HG03520 (cell line): ENCODE results near the gene IQCF6.
"Not testable (repeated sequence)": the region's sequence is repeated elsewhere in the genome, so short reads cannot be mapped to it uniquely, and the experiment has no call there.

Experiments used
- ATAC-seq: cut with Tn5 transposase; IDR thresholded peaks from one replicate; pipeline ENCODE4 v1.9.1; 2021; ENCODE audit warnings: mild to moderate bottlenecking, moderate library complexity; ENCODE audit not compliant: unreplicated experiment

The IQCF6 gene

DNA sequence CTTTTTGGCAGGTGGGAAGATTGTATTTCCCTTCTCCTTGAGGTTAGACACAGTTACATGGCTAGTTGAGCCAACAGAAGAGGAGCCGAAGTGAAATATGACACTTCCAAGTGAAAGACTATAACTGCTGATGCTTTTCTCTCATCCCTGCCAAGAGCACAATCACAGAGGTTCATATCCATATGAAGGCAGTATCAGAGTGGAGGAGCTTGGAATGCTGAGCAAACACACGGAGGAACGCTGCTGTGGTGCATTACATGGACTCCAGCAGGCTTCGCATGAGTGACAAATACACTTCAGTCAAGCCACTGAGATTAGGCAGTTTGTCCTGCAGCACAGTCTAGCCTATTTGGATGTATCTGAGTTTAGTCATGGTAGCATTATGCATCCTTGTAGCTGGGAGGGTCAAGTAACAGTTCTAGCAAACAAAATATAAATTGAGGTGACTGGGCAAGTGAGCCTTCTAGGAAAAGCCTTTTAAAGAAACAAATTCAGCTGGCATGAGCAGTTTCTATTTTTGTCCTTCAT, 5.4 kb downstream of the IQCF6 start:
- no peak for ATAC-seq

DNA sequence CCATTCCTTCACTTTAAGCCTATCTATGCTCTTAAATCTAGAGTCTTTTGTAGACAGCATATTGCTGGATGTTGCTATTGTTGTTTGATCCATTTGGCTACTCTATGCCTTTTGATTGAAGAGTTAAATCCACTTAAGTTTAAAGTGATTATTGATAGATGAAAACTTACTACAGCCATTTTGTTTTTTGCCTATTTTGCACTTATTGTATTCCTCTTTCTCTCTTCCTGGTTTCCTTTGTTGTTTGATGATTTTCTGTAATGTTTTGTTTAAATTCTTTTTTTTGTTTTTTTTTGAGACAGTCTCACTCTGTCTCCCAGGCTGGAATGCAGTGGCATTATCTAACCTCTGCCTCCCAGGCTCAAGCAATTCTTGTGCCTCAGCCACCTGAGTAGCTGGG, 19.8 kb downstream of the IQCF6 start:
- ATAC-seq: no peak

DNA sequence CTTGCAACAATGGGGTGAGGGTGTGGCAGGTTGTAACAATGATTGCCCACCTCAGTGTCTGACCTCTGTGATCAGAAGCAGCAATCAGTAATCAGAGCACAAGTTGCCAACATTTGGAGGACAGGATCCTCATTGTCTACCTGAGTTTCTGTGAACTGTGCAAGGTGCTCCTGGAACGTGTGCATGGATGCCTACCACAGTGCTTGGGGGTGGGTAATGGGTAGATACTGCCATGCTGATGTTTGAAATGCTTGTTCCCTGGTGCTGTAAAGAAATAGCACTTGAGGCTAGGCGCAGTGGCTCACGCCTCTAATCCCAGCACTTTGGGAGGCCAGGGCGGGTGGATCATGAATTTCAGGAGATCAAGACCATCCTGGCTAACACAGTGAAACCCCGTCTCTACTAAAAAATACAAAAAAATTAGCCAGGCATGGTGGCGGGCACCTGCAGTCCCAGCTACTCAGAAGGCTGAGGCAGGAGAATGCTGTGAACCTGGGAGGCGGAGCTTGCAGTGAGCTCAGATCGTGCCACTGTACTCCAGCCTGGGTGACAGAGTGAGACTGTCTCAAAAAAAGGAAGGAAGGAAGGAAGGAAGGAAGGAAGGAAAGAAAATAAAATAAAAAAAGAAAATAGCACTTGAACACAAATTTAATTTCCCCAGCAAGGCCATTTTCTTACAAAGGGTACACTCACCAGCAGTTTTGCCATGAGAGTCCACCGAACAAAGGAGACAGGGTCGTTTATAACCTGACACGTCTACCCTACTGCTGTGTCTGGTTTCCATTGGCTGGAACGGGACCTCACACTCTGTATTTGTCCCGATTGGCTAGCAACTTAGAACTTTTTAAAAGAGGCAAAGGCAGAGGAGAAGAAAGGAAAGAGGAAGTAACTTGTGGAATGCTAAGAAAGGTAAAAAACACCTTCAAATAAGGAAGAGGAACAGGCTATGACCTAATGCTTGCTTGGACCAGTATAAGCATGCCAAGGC, 25.0 kb downstream of the IQCF6 start:
- ATAC-seq: not testable (repeated sequence)

DNA sequence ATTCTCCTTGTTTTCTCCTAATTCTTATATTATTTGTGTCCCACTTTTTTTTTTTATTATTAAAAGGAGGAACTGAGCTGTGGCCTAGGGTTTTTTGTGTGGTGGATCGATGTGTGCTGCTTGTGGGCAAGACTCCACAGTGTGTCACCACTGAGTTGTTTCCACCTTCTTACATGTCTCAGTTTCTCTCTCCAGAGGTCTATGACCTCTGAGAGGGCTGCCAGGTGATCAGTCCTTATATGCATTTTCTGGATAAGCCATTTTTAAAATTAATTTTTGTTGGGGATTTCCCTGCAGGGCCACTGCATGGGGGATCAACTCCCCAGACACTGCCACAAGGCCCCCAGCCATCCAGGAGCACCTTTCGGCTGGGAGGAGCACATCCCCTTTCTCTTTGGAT, 27.8 kb downstream of the IQCF6 start:
- ATAC-seq: peak; percentile 46

DNA sequence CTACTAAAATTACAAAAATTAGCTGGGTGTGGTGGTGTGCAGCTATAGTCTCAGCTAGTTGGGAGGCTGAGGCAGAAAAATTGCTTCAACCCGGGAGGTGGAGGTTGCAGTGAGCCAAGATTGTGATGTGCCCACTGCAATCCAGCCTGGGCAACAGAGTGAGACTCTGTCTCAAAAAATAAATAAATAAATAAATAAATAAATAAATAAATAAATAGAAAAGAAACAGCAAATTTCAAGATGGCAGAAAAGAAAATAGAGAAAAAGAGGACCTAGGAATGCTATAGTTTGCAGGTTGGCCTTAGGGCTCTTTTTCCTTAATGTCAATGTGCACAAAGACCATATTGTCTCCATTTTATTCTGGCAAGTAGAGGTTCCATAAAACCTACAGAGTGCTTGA, 28.2 kb downstream of the IQCF6 start:
- no peak for ATAC-seq

DNA sequence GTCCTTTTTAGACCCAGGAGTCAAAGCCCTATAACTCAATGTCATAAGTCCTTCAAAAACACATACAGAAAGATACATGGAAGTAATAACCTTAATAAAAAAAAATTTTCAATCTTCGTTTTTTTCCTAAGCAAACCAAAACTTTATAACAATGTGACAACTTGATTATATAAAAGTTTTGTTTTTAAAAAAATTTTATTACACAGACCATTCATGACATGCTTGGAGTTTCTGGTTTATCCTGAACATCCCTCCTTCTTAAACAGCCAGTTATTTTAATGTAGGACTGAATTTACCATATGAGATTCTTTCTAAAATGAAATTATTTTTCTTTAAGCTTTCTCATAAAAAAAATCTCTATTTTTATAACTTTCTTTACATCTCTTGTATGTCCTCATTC, 30.7 kb downstream of the IQCF6 start:
- no peak for ATAC-seq

- ATAC-seq: no peak
Observed at GRCh38 chr3:51747840-51748239, 31.2 kb downstream of the IQCF6 start.

- ATAC-seq: not testable (repeated sequence)
Observed at GRCh38 chr3:51742978-51743377, 36.1 kb downstream of the IQCF6 start.

GRCh38 chr3:51742320-51742719, 36.7 kb downstream of the IQCF6 start:
- not testable (repeated sequence) for ATAC-seq

DNA sequence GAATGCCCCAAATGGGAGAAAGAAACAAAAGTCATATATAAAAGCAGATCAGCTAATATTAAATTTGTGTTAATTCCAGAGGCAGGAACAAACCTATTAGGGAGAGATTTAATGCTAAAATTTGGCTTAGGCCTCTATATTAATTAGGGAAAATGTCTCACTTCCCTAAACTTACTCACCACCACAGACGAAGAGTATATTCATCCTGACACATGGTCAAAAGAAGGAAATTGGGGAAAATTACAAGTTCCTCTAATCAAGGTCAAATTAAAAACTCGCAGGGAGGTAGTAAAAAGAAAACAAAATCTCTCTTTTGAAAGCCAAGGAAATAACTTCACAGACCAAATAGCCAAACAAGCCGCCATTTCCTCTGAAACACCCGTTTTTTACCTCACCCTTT, 39.9 kb downstream of the IQCF6 start:
- ATAC-seq: no peak

DNA sequence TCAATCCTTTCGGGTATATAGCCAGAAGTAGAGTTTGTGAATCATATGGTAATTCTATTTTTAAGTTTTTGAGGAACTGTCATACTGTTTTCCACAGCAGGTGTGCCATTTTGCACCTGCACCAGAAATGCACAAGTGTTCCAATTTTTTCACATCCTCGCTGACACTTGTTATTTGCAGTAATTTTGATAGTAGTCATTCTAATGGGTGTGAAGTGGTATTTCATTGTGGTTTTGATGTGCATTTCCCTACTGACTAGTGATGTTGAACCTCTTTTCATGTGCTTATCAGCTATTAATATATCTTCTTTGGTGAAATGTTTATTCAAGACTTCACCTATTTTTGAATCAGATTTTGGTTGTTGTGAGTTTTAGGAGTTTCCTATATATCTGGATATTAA, 43.1 kb downstream of the IQCF6 start:
- no peak for ATAC-seq

- no peak for ATAC-seq
Observed at GRCh38 chr3:51735039-51735438, 44.0 kb downstream of the IQCF6 start.

DNA sequence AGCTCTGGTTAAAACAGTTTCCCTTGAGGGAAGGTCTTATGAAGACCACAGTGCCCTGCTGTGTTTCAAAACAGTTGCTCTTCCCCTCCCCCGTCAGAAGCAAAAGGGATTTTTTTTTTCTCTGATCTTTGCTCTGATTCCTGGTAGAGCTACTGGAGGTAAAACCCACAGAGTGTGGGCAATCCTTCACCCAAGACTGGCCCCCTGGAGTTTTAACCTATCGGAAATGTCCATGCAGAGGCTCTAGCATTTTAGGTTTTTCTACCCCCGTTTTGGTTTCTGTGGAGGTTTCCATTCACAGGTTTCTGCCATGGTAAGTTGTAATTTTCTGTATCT, 44.5 kb downstream of the IQCF6 start:
- ATAC-seq: no peak

DNA sequence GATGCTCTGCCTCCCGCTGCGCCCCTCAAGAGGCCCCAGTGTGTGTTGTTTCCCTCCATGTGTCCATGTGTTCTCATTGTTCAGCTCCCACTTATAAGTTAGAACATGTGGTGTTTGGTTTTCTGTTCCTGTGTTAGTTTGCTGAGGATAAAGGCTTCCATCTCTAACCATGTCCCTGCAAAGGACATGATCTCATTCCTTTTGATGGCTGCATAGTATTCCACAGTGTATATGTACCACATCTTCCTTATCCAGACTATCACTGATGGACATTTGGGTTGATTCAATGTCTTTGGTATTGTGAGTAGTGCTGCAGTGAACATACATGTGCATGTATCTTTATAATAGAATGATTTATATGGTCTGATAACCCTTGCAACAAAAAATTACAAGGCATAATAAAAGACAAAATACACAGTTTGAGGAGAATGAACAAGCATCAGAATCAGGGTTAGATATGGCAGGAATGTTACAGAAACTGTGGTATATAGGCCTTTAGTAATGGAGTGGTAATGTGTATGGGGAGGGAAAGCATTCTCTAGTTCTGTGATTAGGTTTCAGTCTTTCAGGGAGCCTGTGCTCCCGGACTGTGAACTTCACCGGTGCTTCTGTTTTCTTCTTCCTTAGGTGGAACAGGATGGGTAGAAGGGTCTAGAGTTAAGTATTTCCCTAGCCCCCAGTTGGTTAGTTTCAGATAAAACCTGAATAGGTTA, 45.0 kb downstream of the IQCF6 start:
- no peak for ATAC-seq

GRCh38 chr3:51729042-51729633, 49.9 kb downstream of the IQCF6 start:
- no peak for ATAC-seq
